Eye (tissue), 1 donor: ENCODE data around the gene CD40LG.

Experiments used
- DNase-seq: peaks from one replicate; pipeline ENCODE4 v3.0.0-alpha.2; 2015

Gene CD40LG

DNA sequence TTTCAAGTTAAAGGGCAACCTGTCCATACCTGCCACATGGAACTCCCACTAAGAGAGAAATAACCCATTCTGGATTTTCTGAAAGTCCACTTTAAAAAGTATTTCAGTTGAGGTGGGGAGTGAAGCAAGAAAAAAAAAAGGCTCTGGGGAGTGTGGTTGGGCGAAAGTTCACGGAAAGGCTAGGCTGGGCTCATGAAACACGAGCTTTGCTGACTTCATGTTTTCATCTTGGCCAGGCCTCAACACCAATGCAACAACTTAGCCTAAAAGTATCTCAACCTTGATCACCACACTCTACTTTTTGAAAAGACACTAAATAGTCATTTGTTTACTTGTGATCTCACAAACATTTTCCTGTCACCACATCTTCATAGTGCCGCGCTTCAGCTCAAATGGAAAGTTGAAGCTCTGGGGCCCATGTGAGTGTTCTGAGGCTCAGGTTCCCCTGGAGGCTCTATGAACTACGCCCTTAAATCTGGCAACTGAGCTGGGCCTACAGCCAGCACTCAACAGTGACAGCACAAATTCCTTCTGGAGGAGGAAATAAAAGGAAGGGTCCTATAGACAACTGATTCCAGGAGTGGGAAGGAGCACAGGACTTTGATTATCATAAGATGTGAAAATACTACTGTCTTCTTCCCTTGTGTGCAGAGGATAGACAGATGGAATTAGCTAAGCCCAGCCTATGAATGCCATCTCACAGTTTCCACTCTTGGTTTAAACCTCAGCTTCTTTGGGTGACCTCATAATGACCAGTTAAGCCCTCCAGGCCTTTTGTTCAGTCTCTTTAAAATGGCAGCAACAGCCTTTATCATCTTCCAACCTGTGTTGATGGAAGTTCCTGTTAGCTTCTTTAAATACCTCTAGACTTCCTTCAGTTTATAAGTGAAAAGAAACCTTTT, 5.1 kb downstream of the CD40LG start:
- no peak for DNase-seq

DNA sequence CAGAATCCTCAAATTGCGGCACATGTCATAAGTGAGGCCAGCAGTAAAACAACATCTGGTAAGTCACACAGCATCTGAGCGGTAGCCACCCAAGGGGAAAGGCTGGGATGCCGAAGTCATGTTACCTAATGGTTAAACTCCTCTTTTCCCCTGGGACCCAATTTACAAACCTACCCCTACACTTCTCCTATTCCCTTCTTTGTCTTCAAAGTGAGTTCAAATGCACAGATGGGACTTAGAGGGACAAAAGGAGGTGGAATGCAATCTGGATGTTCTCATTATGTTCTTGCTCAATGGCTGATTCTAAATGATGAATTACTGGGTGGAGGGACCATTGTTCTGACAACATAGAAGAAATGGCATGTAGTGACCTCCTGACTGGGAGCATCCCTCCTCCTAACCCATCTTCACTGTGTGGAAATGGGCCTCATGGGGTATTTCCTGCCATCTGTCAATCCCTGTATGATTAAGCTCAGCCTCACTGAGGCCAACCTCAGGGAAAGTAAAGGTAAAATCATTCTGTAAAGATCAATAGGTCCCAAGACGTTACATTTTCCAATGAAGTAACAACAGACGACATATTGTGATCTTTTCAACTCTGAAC, 8.5 kb downstream of the CD40LG start:
- DNase-seq: no peak

DNA sequence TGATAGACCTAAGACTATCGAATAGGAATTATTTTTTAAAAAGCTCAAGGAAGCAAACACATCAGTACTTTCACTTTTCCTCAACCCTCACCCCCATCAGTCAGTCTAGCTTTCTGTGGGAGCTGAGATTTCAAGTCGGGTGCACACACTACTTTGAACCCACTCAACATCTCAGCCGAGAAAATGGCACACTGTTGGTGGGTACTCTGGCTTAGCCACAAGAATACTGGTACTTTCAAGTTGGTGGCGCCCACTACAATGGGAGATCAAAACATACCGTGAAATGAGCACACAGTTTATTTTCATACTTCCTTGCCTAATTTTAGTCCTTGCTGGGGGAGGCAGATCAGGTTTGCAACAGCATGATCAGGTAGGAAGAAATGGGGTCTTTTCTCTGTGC, 10.2 kb downstream of the CD40LG start:
- DNase-seq: no peak

GRCh38 chrX:136659174-136659573, 11.2 kb downstream of the CD40LG start:
- DNase-seq: no peak

GRCh38 chrX:136660896-136661295, 12.9 kb downstream of the CD40LG start:
- DNase-seq: no peak

- no peak for DNase-seq
Measured at GRCh38 chrX:136662104-136662503, 14.1 kb downstream of the CD40LG start.

DNA sequence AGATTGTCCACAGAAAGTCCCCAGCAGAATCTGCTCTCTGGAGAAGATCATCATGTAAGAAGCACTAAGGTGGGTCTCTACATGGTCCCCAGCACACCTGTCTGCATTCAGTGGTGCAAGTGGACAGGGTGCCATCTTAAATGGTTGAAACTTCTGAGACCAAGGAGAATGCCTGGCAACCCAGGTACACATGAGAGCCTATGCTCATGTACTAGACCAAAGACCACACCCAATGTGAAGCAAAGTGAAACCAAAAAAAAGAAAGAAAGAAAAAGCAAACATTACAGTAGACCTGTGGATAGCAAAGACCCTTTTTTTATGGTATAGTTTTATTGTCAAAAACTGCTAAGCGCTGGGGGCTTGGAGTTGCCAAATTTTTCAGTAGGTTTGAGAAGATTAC, 15.0 kb downstream of the CD40LG start:
- DNase-seq: no peak

- DNase-seq: no peak
Measured at GRCh38 chrX:136665258-136665900, 17.4 kb downstream of the CD40LG start.

DNA sequence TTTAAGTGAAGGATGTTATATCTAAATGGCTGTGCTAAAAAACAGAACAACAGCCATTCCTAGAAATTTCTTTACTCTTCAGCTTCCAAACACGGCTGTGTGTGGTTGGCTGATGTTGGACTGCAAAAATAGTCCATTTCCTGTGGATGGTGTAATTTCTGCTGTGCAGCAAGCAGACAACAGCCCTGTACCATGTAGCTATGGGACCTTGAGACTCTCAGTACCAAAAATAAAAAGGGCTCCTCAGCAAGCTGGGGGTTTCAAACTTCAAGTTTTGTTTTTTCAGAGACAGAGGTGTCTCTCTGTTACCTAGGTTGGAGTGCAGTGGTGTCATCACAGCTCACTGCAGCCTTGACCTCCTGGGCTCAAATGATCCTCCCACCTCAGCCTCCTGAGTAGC, 18.1 kb downstream of the CD40LG start:
- DNase-seq: no peak

DNA sequence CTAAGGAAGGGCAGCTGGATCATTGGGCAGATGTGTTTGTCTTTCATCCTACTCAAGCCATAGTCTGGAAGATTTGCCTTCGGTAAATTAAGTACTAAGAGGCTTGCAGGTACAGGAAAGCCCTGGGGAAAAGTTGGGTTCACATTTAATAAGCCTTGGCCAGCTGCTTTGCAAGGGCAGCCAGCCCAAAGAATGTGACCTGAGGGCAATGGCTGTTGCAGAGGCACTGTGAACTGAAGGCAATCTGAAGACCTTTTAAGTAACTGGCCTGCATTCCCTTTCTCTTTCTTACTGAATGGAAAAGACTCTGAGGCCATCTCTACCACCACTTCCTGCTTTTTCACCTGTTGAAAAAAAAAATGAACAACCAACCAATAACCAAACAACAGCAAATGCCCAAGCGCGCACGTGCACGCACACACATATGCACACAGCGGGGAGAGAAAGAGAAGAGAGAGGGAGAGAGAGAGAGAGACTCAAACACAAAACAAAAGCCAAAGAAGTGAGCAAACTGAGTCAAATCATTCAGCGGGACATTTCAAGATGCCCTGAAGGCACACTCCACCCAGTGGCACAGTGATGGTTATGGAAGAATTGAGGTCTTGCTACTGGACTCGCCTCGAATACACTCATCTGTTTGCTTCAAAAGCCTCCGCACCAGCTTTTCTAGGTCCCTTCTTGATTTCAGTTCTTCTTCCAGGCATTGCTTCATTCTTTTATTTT, 19.6 kb downstream of the CD40LG start:
- DNase-seq: no peak

GRCh38 chrX:136671006-136671610, 23.1 kb downstream of the CD40LG start:
- no peak for DNase-seq

GRCh38 chrX:136674270-136674985, 26.5 kb downstream of the CD40LG start:
- no peak for DNase-seq

- DNase-seq: peak; percentile 14
Measured at GRCh38 chrX:136679531-136679930, 31.6 kb downstream of the CD40LG start.

GRCh38 chrX:136684120-136684519, 36.2 kb downstream of the CD40LG start:
- no peak for DNase-seq

DNA sequence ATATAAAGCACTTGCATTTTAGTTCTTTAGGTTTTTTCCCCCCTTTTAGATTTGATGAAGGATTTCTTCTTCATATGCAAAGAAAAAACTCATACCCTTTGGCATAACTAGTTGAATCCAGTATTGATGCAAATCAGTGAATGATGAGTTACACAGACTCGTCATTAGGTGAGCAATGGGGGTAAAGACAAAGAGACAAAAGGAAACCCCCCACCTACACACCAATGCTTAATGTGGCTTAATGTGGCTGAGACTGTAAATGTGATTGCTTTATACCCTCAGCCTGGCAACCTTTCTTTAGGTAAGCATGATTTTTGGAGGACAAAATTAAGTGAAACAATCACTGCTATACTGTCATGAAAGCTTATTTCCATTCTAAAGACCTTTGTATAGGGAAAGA, 39.5 kb downstream of the CD40LG start:
- DNase-seq: no peak

GRCh38 chrX:136689436-136689835, 41.5 kb downstream of the CD40LG start:
- no peak for DNase-seq

DNA sequence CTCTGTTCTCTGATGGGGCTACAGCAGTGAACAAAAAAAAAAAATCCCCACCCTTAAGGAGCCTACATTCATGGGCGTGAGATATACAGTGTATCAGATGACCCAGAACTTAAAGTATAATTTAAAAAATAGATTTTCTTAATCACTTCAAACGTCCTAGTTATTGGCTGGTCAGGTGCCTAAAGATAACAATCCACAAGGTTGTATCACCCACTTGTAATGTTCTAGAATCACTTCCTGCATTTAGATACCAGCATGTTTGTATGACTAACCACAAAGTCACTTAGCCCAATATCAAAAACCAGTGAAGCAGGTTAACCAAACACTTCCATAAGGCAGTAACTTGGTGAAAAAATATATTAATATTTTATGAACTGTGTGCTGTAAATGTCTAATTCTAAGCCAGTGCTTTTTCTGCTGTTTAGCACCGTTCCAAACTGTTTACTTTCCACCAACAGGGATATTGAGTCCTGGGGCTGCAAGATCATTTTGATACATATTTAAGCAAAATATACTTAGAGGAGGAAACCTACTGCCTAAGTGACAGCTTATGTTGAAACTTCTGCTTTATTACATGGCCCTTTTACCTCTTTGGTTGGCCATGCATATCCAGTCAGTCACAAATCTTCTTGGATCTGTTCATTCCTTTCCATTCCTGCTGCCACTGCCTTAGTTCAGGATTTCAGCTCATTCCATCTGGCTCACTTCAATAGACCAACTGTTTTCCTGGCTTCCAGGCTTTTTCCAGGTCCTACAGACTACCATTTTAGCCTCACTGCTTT, 43.3 kb downstream of the CD40LG start:
- no peak for DNase-seq

DNA sequence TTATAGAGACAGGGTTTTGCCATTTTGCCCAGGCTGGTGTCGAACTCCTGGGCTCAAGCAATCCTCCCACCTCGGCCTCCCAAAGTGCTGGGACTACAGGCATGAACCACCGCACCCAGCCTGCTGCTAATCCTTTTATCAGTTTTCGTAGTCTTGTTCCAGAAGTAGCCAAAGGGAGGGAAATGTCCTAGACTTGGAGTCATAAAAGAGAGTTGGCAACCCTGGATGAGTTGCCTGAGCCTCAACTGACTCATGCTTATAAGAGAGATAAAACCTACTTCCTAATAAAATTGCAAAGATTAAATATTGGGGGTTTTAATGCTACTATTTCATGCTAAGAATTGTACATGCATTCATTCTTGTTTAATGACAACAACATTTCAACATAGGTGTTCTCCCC, 44.3 kb downstream of the CD40LG start:
- no peak for DNase-seq

DNA sequence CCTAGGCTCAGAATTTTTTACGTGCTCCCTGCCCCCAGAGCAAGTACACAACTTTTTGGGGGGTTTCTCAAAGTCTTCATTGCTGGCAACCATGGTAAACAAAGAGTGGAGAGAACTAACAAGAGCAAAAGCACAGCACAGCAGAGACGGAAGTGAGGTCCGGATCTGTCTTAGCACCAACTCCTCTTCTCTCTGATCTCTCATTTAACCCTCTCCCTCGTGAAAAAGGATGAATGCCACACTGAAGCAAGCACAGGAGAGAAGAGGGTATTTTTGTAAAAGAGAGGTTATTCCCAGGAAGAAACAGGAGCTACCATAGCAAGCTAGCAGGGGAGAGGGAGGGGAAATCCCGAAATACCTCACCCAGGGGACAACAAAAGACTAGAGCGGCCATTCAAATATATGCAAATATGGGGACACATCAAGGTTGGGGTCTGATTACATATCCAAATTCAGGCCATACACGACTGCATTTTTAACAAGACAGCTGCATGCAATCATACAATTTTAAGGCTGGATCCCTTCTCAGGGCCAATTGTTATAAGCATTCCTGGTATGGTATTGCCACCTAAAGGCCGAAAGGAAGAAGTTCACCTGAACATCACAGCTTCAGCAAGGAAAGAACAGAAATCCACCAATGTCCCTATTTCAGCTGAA, 46.6 kb downstream of the CD40LG start:
- peak; percentile 71 for DNase-seq

- no peak for DNase-seq
Measured at GRCh38 chrX:136697156-136697555, 49.2 kb downstream of the CD40LG start.

- DNase-seq: no peak
Measured at GRCh38 chrX:136708348-136708747, 60.4 kb downstream of the CD40LG start.
